DND-41 (cell line): Measurements from ENCODE around the gene SNAPC2.

Experiments
- CTCF ChIP-seq: IDR thresholded peaks from 2 replicates; pipeline ENCODE4 v1.5.1; 2012; ENCODE audit warnings: borderline replicate concordance, low read length, moderate library complexity, mild to moderate bottlenecking; ENCODE audit not compliant: poor library complexity, severe bottlenecking; ENCODE audit errors: extremely low read depth
- EZH2 ChIP-seq: IDR thresholded peaks from 3 replicates; pipeline ENCODE4 v1.6.1; 2012; ENCODE audit warnings: borderline replicate concordance, low read depth, mild to moderate bottlenecking, moderate library complexity, low read length, inconsistent platforms; ENCODE audit not compliant: severe bottlenecking

- TF ChIP-seq CTCF, result peak; percentile 97
- TF ChIP-seq EZH2, result no peak
Measured at GRCh38 chr19:7925171-7925851, 5.2 kb downstream of the SNAPC2 start.
